Muscle of back (tissue), 11 donors: ENCODE data around the gene CLMP. TPM values are rescaled to one million over a fixed set of nuclear protein-coding genes. Genes with fewer than 3 reads are reported as not detected.
"Not testable (repeated sequence)": the region's sequence is repeated elsewhere in the genome, so short reads cannot be mapped to it uniquely, and the experiment has no call there.

ENCODE experiments used
- DNase-seq, 3 donors: peaks; one replicate each; pipeline versions ENCODE4 v3.0.0 to v3.0.0-alpha.2; 2013
- polyA plus RNA-seq, 10 donors: library from polyadenylated mRNA; unstranded; fragments of 120-200 nt; gene quantifications; one replicate each; pipeline ENCODE4 v1.2.1, GENCODE V29; 2013; ENCODE audit not compliant: insufficient read length in 10 of 10

Gene CLMP
- polyA plus RNA-seq, 10 donors = 16.4 to 41.0 (median 20.3) TPM

GRCh38 chr11:123059041-123059920 is 135.8 kb downstream of the CLMP start:
- DNase-seq = not testable (repeated sequence)

- DNase-seq = no peak
Observed at GRCh38 chr11:123057661-123058305, 137.3 kb downstream of the CLMP start.

GRCh38 chr11:123056835-123057491 is 138.1 kb downstream of the CLMP start:
- DNase-seq = no peak

GRCh38 chr11:123055191-123055901 is 139.7 kb downstream of the CLMP start:
- DNase-seq = no peak

- DNase-seq = peak; percentile 68 to 84 (median 78)
Observed at GRCh38 chr11:123054301-123055065, 140.6 kb downstream of the CLMP start.

- DNase-seq = no peak
Observed at GRCh38 chr11:123052901-123053721, 141.9 kb downstream of the CLMP start.

GRCh38 chr11:123051634-123052033 is 143.4 kb downstream of the CLMP start:
- DNase-seq = no peak

- no peak for DNase-seq
Observed at GRCh38 chr11:123051146-123051545, 143.9 kb downstream of the CLMP start.

GRCh38 chr11:123047947-123048293 is 147.1 kb downstream of the CLMP start:
- no peak for DNase-seq

- no peak for DNase-seq
Observed at GRCh38 chr11:123047266-123047946, 147.6 kb downstream of the CLMP start.

GRCh38 chr11:123046473-123047259 is 148.4 kb downstream of the CLMP start:
- no peak for DNase-seq

- DNase-seq = no peak
Observed at GRCh38 chr11:123045101-123045500, 149.9 kb downstream of the CLMP start.

GRCh38 chr11:123041185-123041584 is 153.9 kb downstream of the CLMP start:
- no peak for DNase-seq

GRCh38 chr11:123040111-123040432 is 155.0 kb downstream of the CLMP start:
- peak; percentile 26 to 65 (median 65) for DNase-seq

- no peak for DNase-seq
Observed at GRCh38 chr11:123035831-123036230, 159.2 kb downstream of the CLMP start.

- no peak for DNase-seq
Observed at GRCh38 chr11:123034597-123034996, 160.5 kb downstream of the CLMP start.

GRCh38 chr11:123033895-123034294 is 161.2 kb downstream of the CLMP start:
- no peak for DNase-seq

- DNase-seq = no peak
Observed at GRCh38 chr11:123030517-123030916, 164.5 kb downstream of the CLMP start.

GRCh38 chr11:123020968-123021367 is 174.1 kb downstream of the CLMP start:
- DNase-seq = peak in 2 of 3 donors; percentile 7 to 36
